Endodermal cell (in vitro differentiated cells): Measurements from ENCODE around the gene GSG1L. TPM values are rescaled to one million over a fixed set of nuclear protein-coding genes. Genes with fewer than 3 reads are reported as not detected.

Experiments
- DNase-seq: peaks from one replicate; pipeline ENCODE4 v3.0.0-alpha.2; 2017
- H3K27ac ChIP-seq: 2 replicates; pipeline ENCODE4 v1.5.1; 2013; ENCODE audit warnings: mild to moderate bottlenecking, low read depth, low read length, moderate library complexity
- H3K27me3 ChIP-seq: 2 replicates; pipeline ENCODE4 v1.6.1; 2013; ENCODE audit warnings: mild to moderate bottlenecking, low read length, moderate library complexity; ENCODE audit not compliant: insufficient read depth, control insufficient read depth, poor library complexity, severe bottlenecking
- H3K36me3 ChIP-seq: 2 replicates; pipeline ENCODE4 v1.7.0; 2013; ENCODE audit warnings: mild to moderate bottlenecking, low read length, moderate library complexity; ENCODE audit not compliant: control insufficient read depth, insufficient read depth
- H3K4me1 ChIP-seq: one replicate; pipeline ENCODE4 v1.7.0; 2013; ENCODE audit warnings: low read length; ENCODE audit not compliant: control insufficient read depth, insufficient read depth
- H3K4me3 ChIP-seq: 2 replicates; pipeline ENCODE4 v1.5.1; 2013; ENCODE audit warnings: mild to moderate bottlenecking, low read length, moderate library complexity
- H3K9ac ChIP-seq: 2 replicates; pipeline ENCODE4 v1.6.1; 2013; ENCODE audit warnings: mild to moderate bottlenecking, low read length, moderate library complexity; ENCODE audit not compliant: poor library complexity, severe bottlenecking; ENCODE audit errors: extremely low read depth
- H3K9me3 ChIP-seq: 2 replicates; pipeline ENCODE4 v1.6.1; 2013; ENCODE audit warnings: mild to moderate bottlenecking, low read length, moderate library complexity; ENCODE audit not compliant: control insufficient read depth
- H3K27ac Mint-ChIP-seq: 2 replicates; pipeline ENCODE4 v1.8.0; 2020; ENCODE audit warnings: mixed read lengths
- H3K27me3 Mint-ChIP-seq: 2 replicates; pipeline ENCODE4 v1.8.0; 2021; ENCODE audit warnings: mild to moderate bottlenecking, mixed read lengths; ENCODE audit not compliant: insufficient read depth
- H3K36me3 Mint-ChIP-seq: 2 replicates; pipeline ENCODE4 v1.8.0; 2020; ENCODE audit warnings: low read depth, mixed read lengths
- H3K4me1 Mint-ChIP-seq: 2 replicates; pipeline ENCODE4 v1.8.0; 2020; ENCODE audit warnings: mixed read lengths
- H3K4me3 Mint-ChIP-seq: 2 replicates; pipeline ENCODE4 v1.8.0; 2020; ENCODE audit warnings: mild to moderate bottlenecking, moderate library complexity, mixed read lengths
- H3K9me3 Mint-ChIP-seq: 2 replicates; pipeline ENCODE4 v1.8.0; 2020; ENCODE audit warnings: mild to moderate bottlenecking, mixed read lengths
- WGBS, 2 experiments: methylation state at CpG; one replicate each; pipeline versions ENCODE4 v1.1.5 to v1.1.7; 2013; ENCODE audit warnings: missing lambda C conversion rate in 2 of 2, mixed read lengths in 1 of 2; ENCODE audit not compliant: insufficient coverage in 1 of 2, insufficient read length in 1 of 2; 5-methylcytosine and 5-hydroxymethylcytosine counted together
- total RNA-seq, 2 donors: library from RNA; stranded (reverse); fragmentation: NEBNext Ultra II Directional in 1 of 2; extraction: Animal tissue kit (Norgen Biotek cat#: 25700) in 1 of 2; gene quantifications; 2 replicates in 1 of 2; 3 replicates in 1 of 2; pipeline ENCODE4 v1.2.1, GENCODE V29; 2021
- TF ChIP-seq, protein P1 (sequence below): fragments of 200-600 bp; sonication (generic); conservative IDR thresholded peaks from 2 replicates; pipeline ENCODE4 v1.5.0; 2021; ENCODE audit warnings: antibody characterized with exemption, mild to moderate bottlenecking

GSG1L gene
- total RNA-seq, 2 donors from 2014 or later, result 0.24 TPM; not detected in 1

DNA sequence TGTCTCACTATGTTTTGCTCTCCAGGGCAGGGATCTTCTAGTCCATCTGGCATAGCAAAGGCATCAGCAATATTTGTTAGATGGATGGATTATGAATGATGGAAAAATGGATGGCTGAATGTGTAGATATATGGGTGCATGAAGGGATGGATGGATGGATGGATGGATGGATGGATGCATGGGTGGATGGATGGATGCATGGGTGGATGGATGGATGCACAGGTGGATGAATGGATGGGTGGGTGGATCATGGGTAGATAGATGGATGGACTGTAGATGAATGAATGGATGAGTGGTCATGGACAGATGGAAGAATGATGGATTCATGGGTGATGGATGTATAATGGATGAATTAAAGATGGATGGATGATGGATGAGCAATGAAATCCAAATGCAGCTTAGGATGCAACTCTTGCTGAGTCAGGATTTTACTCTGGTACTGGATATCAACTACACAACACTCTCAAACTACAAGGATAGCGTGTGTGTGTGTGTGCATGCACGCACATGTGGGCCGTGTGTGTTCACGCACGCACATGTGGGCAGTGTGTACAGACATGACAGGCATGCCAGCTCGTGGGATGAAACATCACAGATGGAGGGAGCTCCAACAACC is 34.0 kb downstream of the GSG1L start:
- Histone ChIP-seq H3K36me3 (no peaks in the 10 kb centered on the region), H3K4me3 (no peak overlapping the region), H3K4me1 (no peaks in the 10 kb centered on the region), H3K9ac (no peak overlapping the region), H3K9me3 (no peaks in the 10 kb centered on the region), H3K27ac (no peak overlapping the region), H3K27me3 (peaks cover 43% of the 10 kb centered on the region)
- H3K27ac Mint-ChIP-seq, result no peak overlapping the region
- 86 to 93% methylated on average over 6 of the region's 6 CpGs for WGBS, 2 experiments
- TF ChIP-seq, protein P1, sequence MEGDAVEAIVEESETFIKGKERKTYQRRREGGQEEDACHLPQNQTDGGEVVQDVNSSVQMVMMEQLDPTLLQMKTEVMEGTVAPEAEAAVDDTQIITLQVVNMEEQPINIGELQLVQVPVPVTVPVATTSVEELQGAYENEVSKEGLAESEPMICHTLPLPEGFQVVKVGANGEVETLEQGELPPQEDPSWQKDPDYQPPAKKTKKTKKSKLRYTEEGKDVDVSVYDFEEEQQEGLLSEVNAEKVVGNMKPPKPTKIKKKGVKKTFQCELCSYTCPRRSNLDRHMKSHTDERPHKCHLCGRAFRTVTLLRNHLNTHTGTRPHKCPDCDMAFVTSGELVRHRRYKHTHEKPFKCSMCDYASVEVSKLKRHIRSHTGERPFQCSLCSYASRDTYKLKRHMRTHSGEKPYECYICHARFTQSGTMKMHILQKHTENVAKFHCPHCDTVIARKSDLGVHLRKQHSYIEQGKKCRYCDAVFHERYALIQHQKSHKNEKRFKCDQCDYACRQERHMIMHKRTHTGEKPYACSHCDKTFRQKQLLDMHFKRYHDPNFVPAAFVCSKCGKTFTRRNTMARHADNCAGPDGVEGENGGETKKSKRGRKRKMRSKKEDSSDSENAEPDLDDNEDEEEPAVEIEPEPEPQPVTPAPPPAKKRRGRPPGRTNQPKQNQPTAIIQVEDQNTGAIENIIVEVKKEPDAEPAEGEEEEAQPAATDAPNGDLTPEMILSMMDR, result no peak
- H3K36me3 Mint-ChIP-seq, result no peaks in the 10 kb centered on the region
- H3K4me1 Mint-ChIP-seq, result no peaks in the 10 kb centered on the region
- no peak overlapping the region for H3K4me3 Mint-ChIP-seq
- no peak for DNase-seq
- H3K27me3 Mint-ChIP-seq, result peaks cover 11% of the 10 kb centered on the region
- no peaks in the 10 kb centered on the region for H3K9me3 Mint-ChIP-seq

DNA sequence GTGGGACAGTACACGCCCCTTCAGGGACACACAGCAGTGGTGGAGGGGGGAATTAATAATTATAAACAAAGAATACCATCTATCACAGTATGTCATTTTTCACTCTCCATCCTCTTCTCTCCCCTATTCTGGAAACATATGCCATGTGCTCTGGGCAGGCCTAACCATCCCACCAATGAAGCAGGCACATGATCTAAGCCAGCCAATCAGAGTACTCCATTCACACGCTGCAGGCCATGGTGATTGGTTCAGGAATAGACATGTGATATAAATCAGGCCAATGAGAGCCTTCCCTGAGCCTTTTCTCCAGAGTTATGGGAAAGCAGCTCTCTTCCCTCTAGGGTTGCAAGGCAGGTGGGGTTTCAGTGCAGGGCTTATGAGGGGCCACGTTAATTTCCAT is 36.5 kb downstream of the GSG1L start:
- Histone ChIP-seq H3K27me3 (peaks cover 28% of the 10 kb centered on the region), H3K9me3 (no peaks in the 10 kb centered on the region), H3K36me3 (no peaks in the 10 kb centered on the region), H3K9ac (no peak overlapping the region), H3K4me3 (no peak overlapping the region), H3K4me1 (no peaks in the 10 kb centered on the region), H3K27ac (no peak overlapping the region)
- H3K9me3 Mint-ChIP-seq, result peaks cover under 1% of the 10 kb centered on the region
- no peaks in the 10 kb centered on the region for H3K4me1 Mint-ChIP-seq
- TF ChIP-seq, protein P1, result no peak
- H3K4me3 Mint-ChIP-seq, result no peak overlapping the region
- no peak for DNase-seq
- H3K27ac Mint-ChIP-seq, result no peak overlapping the region
- no peaks in the 10 kb centered on the region for H3K36me3 Mint-ChIP-seq
- 97 to 100% methylated on average over 2 of the region's 3 CpGs for WGBS, 2 experiments
- peaks cover 8% of the 10 kb centered on the region for H3K27me3 Mint-ChIP-seq

DNA sequence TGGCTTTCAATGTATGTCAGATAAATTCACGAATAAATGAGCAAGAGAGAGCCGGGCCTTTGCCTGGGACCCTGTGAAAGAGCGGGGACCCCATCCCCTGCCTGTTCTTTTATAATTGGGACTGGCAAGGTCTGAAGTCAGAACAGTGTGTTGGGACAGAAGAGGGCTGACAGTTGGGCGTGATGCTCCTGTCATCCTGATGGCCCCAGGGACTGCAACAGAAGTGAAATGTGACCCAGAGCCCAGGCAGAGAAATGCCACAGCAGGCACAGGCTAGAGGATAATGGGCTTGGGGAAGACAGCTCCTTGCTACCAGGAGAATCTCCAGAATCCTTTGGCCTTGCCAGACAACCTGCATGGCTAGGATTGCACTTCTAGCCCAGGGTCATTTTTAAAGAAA is 37.9 kb downstream of the GSG1L start:
- Histone ChIP-seq H3K27me3 (peaks cover 20% of the 10 kb centered on the region), H3K4me3 (no peak overlapping the region), H3K27ac (no peak overlapping the region), H3K4me1 (no peaks in the 10 kb centered on the region), H3K9me3 (no peaks in the 10 kb centered on the region), H3K36me3 (no peaks in the 10 kb centered on the region), H3K9ac (no peak overlapping the region)
- no peak for DNase-seq
- TF ChIP-seq, protein P1, result no peak
- H3K36me3 Mint-ChIP-seq, result no peaks in the 10 kb centered on the region
- peaks cover 8% of the 10 kb centered on the region for H3K9me3 Mint-ChIP-seq
- H3K27me3 Mint-ChIP-seq, result peaks cover 8% of the 10 kb centered on the region
- no peak overlapping the region for H3K4me3 Mint-ChIP-seq
- H3K27ac Mint-ChIP-seq, result no peak overlapping the region
- no peaks in the 10 kb centered on the region for H3K4me1 Mint-ChIP-seq
- WGBS, 2 experiments, result 81 to 83% methylated on average over 4 of the region's 4 CpGs
